NCI-H2227 (cell line): ENCODE measurements around the gene GGTLC2.

Experiments used
- DNase-seq: peaks from one replicate; lab custom pipeline; 2025; ENCODE audit not compliant: unreplicated experiment; lab: John Stamatoyannopoulos, UW

GGTLC2 gene

GRCh38 chr22:22689621-22690345 is 45.4 kb downstream of the GGTLC2 start:
- no peak for DNase-seq

GRCh38 chr22:22691055-22691454 is 46.6 kb downstream of the GGTLC2 start:
- DNase-seq: no peak

GRCh38 chr22:22691716-22692701 is 47.6 kb downstream of the GGTLC2 start:
- DNase-seq: no peak

- DNase-seq: peak; percentile 31
Measured at GRCh38 chr22:22692707-22693530, 48.5 kb downstream of the GGTLC2 start.

GRCh38 chr22:22693531-22693884 is 49.1 kb downstream of the GGTLC2 start:
- DNase-seq: no peak

GRCh38 chr22:22694106-22694505 is 49.7 kb downstream of the GGTLC2 start:
- DNase-seq: no peak

- no peak for DNase-seq
Measured at GRCh38 chr22:22696104-22696503, 51.7 kb downstream of the GGTLC2 start.
